ENCODE data around the gene WLS.

DNA sequence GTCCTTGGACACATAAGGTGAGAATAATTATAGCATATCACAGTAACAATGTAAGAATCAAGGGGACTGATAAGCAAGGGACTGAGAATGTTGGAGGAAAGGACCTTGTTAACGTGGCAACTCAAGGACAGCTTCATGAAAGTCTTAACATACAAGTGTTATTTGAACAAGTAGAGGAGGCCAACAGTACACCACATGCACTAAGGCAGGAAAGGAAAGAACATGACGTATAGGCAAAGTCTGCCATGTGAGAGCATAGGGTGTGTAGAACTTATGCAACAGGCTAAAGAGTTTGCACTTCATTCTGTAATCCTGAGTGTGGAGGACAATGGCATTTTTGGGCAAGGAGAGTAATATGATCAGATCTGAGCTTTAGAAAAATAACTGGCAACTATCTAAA, 148.6 kb downstream of the WLS start:
- TF ChIP-seq EP300 (IDR thresholded peaks at IDR 0.05), result no peak
- TF ChIP-seq, protein P1, sequence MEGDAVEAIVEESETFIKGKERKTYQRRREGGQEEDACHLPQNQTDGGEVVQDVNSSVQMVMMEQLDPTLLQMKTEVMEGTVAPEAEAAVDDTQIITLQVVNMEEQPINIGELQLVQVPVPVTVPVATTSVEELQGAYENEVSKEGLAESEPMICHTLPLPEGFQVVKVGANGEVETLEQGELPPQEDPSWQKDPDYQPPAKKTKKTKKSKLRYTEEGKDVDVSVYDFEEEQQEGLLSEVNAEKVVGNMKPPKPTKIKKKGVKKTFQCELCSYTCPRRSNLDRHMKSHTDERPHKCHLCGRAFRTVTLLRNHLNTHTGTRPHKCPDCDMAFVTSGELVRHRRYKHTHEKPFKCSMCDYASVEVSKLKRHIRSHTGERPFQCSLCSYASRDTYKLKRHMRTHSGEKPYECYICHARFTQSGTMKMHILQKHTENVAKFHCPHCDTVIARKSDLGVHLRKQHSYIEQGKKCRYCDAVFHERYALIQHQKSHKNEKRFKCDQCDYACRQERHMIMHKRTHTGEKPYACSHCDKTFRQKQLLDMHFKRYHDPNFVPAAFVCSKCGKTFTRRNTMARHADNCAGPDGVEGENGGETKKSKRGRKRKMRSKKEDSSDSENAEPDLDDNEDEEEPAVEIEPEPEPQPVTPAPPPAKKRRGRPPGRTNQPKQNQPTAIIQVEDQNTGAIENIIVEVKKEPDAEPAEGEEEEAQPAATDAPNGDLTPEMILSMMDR (IDR thresholded peaks at IDR 0.05), result no peak
- TF ChIP-seq POLR2AphosphoS5 (IDR thresholded peaks at IDR 0.05), result no peak

Measured in esophagus muscularis mucosa (tissue), 4 donors.